ENCODE data around the gene DLG5.

DLG5 gene

DNA sequence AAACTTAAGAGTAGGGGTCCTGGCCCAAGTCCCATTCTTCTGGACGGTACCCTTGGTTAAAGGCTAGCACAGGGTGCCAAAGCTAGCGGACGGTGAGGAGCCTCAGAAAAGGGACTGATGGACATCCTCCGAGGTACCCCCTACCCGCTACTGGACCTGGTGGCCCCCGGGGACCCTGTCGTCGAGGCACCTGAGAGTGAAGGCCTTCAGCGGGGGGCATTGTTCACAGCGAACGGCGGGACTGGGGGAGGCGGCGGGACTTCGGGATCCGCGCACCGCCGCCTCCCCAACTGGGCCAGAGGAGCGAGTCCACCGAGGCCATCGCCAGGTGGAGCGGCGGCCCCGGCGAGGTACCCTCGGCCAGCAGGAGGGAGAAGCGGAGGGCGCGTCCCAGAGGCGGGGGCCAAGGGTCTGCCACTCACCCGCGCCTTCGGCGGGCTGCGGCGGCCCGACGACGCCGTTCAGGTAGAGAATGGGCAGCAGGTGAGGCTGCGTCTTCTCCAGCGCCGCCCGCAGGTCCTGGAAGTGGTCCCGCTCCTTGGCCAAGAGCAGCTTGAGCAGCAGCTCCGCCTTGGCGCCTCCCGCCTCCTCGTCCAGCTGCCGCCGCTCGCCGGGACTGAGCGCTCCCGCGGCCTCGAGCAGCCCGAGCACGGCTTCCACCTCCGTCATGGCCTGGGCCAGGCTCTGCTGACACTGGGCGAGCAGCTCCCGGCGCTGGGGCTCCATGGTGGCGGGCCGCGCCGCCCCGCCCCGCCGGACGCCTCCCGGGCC, 575 bp downstream of the DLG5 start:
- peak; percentile 44 for DNase-seq (ENCODE audit: extremely low read depth, insufficient read length)
- Histone ChIP-seq H3K4me3 (replicated peaks; ENCODE audit: low read depth, low read length) (peak overlapping the region; percentile 80), H3K27me3 (replicated peaks; ENCODE audit: control insufficient read depth, insufficient read depth, low read length) (peaks cover 1% of the 10 kb centered on the region; the same call in 1 of the 2 replicates), H3K36me3 (ENCODE audit: control insufficient read depth, insufficient read depth, low read length) (no peaks in the 10 kb centered on the region)
- peak; percentile 17 for TF ChIP-seq CTCF (IDR thresholded peaks at IDR 0.05; ENCODE audit: insufficient read depth, low read length, poor library complexity, severe bottlenecking)

GRCh38 chr10:77925410-77925794, 1.2 kb downstream of the DLG5 start:
- no peak for TF ChIP-seq CTCF (IDR thresholded peaks at IDR 0.05; ENCODE audit: insufficient read depth, low read length, poor library complexity, severe bottlenecking)
- no peak for DNase-seq (ENCODE audit: extremely low read depth, insufficient read length)
- Histone ChIP-seq H3K36me3 (ENCODE audit: control insufficient read depth, insufficient read depth, low read length) (no peaks in the 10 kb centered on the region), H3K4me3 (replicated peaks; ENCODE audit: low read depth, low read length) (peak overlapping the region; percentile 80), H3K27me3 (replicated peaks; ENCODE audit: control insufficient read depth, insufficient read depth, low read length) (peaks cover 1% of the 10 kb centered on the region; the same call in 1 of the 2 replicates)

DNA sequence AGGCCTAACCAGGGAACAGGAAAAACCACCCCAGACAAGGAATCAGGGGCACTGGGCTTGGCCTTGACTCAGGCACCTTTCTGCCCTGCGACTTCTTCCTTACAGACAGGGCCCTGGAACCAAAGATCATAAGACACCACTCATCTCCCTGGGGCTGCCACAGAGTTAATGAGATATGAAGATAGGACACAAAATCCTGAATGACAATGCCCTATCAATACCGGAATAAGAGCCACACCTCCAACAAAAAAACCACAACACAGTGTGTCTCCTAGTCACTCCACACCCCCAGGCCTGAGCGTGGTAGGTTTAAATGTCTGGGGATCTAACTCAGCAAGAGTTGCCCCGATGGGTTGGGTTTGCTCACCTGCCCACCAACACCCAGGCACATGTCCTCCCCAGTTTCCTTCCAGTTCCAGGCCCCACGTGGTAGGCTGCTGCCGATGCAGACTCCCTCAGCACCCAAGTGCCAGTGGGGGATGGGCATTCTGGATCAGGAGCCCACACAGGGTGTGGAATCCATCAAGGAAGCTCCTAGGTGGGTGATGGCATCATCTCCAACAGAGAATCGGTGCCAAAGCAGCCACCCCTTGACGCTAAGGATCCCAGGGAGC, 3.9 kb downstream of the DLG5 start:
- Histone ChIP-seq H3K27me3 (replicated peaks; ENCODE audit: control insufficient read depth, insufficient read depth, low read length) (0 out of 2 replicates have a peak, but pooled peaks cover under 1% of the 10 kb centered on the region), H3K4me3 (replicated peaks; ENCODE audit: low read depth, low read length) (no peak overlapping the region), H3K36me3 (ENCODE audit: control insufficient read depth, insufficient read depth, low read length) (no peaks in the 10 kb centered on the region)
- TF ChIP-seq CTCF (IDR thresholded peaks at IDR 0.05; ENCODE audit: insufficient read depth, low read length, poor library complexity, severe bottlenecking) = no peak
- no peak for DNase-seq (ENCODE audit: extremely low read depth, insufficient read length)

DNA sequence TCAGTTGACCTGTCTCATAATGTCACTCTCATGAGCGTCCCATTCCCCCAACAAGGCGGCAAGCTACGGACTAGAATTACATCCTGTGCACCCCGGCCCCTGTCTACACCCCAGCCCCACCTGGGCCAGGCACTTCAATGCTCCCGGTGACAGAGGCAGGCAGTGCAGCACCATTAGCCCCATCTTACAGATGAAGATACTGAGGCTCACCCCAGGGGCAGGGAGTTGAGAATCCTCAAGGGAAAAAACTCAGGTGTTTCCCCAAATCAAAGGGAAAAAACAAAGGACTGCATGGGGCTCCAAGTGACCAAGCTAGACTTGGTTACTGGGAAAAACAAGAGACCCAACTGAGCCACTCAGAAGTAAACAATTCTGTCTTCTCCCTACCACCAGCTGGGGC, 4.5 kb downstream of the DLG5 start:
- Histone ChIP-seq H3K4me3 (replicated peaks; ENCODE audit: low read depth, low read length) (no peak overlapping the region), H3K36me3 (ENCODE audit: control insufficient read depth, insufficient read depth, low read length) (no peaks in the 10 kb centered on the region), H3K27me3 (replicated peaks; ENCODE audit: control insufficient read depth, insufficient read depth, low read length) (no peaks in the 10 kb centered on the region)
- TF ChIP-seq CTCF (IDR thresholded peaks at IDR 0.05; ENCODE audit: insufficient read depth, low read length, poor library complexity, severe bottlenecking) = no peak
- no peak for DNase-seq (ENCODE audit: extremely low read depth, insufficient read length)

- Histone ChIP-seq H3K36me3 (ENCODE audit: control insufficient read depth, insufficient read depth, low read length) (no peaks in the 10 kb centered on the region), H3K4me3 (replicated peaks; ENCODE audit: low read depth, low read length) (no peak overlapping the region), H3K27me3 (replicated peaks; ENCODE audit: control insufficient read depth, insufficient read depth, low read length) (no peaks in the 10 kb centered on the region)
- no peak for TF ChIP-seq CTCF (IDR thresholded peaks at IDR 0.05; ENCODE audit: insufficient read depth, low read length, poor library complexity, severe bottlenecking)
- no peak for DNase-seq (ENCODE audit: extremely low read depth, insufficient read length)
These were observed 5.2 kb downstream of the DLG5 start for GRCh38 chr10:77921395-77921794.

Measured in GM06990 (cell line).